ENCODE results near the gene MAD2L2.

Gene MAD2L2

DNA sequence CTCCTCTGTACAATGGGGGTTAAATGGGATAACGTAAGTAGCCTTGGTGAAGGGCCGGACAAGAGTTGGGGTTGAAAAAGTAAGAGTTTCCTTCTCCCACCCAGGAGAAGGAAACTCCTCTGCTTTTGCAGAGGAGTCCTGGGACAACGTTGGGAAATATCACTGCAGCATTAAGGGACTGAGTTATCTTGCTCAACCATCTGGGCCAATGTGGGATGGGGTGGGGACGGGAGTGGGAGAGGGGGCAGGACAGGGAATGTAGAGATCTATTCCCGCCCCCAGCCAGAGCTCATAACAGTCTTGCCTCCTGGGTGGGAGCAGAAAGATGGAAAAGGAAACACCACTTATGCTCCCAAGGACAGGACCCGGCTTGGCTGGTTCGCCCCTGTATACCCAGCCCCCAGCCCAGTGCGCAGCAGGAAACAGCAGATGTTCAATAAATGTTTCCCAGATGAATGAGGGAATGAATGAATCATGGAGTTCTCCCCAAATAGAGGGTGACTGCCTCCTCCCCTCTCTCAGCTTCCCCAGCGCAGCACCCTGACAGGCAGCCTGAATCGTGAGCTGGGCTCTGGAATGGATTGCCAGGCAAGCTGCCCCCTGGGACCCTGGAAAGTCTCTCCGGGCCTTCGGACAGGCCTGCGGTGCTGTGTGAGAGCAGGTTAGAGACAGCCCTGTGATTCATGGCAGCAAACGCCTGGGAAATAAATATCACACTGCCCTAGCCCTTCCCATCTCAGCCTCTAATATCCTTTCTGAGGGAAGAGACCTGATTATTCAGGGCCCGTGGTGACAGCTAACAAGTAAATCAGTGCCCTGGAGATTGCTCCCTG, 51.5 kb downstream of the MAD2L2 start:
- no peak for DNase-seq (ENCODE audit: low spot score)

DNA sequence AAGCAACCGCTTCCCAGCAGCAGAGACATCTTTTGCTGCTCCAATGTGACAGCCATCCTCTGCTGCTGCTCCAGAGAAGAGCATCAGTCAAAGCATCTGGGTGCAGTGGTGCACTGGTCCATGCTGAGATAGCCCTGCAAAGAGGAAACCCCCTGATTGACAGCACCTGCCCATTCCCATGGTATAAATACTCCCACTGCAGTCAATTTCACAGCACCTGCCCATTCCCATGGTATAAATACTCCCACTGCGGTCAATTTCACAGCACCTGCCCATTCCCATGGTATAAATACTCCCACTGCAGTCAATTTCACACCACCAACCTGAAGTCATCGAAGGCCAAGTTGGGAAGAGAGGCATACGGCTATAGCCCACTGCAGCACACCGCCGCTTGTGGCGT, 52.2 kb downstream of the MAD2L2 start:
- no peak for DNase-seq (ENCODE audit: low spot score)

DNA sequence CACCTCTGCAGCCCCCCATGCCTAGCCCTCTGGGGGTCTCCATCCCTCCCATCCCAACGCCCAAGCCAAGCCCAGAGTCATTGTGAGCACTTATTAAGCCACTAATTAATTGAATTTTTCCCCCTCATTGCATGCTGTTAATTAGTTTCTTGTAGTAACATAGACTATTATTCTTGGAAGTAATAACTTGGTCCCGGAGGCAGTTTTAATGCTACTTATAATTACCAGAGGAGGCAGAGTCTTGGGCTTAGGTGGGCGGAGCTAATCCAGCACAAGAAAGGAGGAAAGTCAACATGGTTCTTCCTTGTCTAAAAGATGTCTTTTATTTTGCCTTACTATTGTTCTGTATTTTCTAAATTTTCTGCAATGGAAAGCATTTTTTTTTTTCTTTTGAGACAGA, 54.4 kb downstream of the MAD2L2 start:
- DNase-seq (ENCODE audit: low spot score), result no peak

All from cerebellar cortex (tissue), 1 donor.